ENCODE results near the gene ZNF32. TPM values are rescaled to one million over a fixed set of nuclear protein-coding genes. Genes with fewer than 3 reads are reported as not detected.

ZNF32 gene
- total and polyA plus RNA-seq, 2 of the 4 experiments (the other 2 are of a cell fraction), result 30.1 to 31.2 TPM

GRCh38 chr10:43607199-43607573 is 41.5 kb downstream of the ZNF32 start:
- WGBS, 2 experiments (ENCODE audit: extremely low coverage in 2 of 2, insufficient read length in 1 of 2), result 91% methylated on average over 8 of the region's 10 CpGs; no CpG with 5 or more reads in 1 of the 2 experiments
- Histone ChIP-seq H2AK5ac (ENCODE audit: low read depth, low read length) (no peak overlapping the region), H2BK120ac (ENCODE audit: low read depth, low read length) (no peak overlapping the region), H4K8ac (ENCODE audit: low read depth in 2 of 2, low read length in 2 of 2) (peak overlapping the region; percentile 52 to 86; a peak in 3 of 4 replicates), H3K56ac (ENCODE audit: extremely low read depth, insufficient read depth, low read length) (no peak overlapping the region), H2BK20ac (ENCODE audit: low read depth, low read length) (no peak overlapping the region), H2BK5ac (ENCODE audit: low read depth, low read length, poor library complexity, severe bottlenecking) (no peak overlapping the region), H2BK15ac (ENCODE audit: low read depth, low read length) (no peak overlapping the region), H3K9me3 (ENCODE audit: control insufficient read depth, insufficient read depth, low read length) (no peaks in the 10 kb centered on the region), H4K91ac (ENCODE audit: insufficient read depth, low read depth, low read length) (no peak overlapping the region), H3K4me3 (ENCODE audit: insufficient read depth, low read depth, low read length) (no peak overlapping the region), H3K27ac (ENCODE audit: insufficient read depth, low read length) (no peak overlapping the region), H3K27me3 (ENCODE audit: control insufficient read depth, insufficient read depth, low read length) (0 out of 2 replicates have a peak, but pooled peaks cover 3% of the 10 kb centered on the region), H2AK9ac (replicated peaks; ENCODE audit: low read depth, low read length, poor library complexity) (peak overlapping the region; percentile 71), H3K4ac (ENCODE audit: low read depth, low read length) (no peak overlapping the region), H4K5ac (ENCODE audit: low read depth, low read length) (no peak overlapping the region), H3K18ac (ENCODE audit: low read depth, low read length) (no peak overlapping the region), H3K9ac (ENCODE audit: low read depth, low read length) (no peak overlapping the region), H3K9me1 (ENCODE audit: insufficient read depth, low read length) (peaks cover 3% of the 10 kb centered on the region), H3K4me2 (ENCODE audit: low read depth, low read length) (peak overlapping the region; percentile 81), H3K23ac (ENCODE audit: low read depth, low read length) (no peak overlapping the region), H3K14ac (replicated peaks; ENCODE audit: low read depth, low read length) (0 out of 2 replicates have a peak overlapping the region, but pooled peaks have one; percentile 40), H3K79me1 (ENCODE audit: low read depth in 1 of 2, low read length in 2 of 2) (0 out of 4 replicates have a peak, but pooled peaks cover 0 to 3% of the 10 kb centered on the region in 2 experiments), H2AFZ (replicated peaks; ENCODE audit: low read length, poor library complexity) (peak overlapping the region; percentile 99), H3K36me3 (ENCODE audit: control insufficient read depth, insufficient read depth, low read length) (peaks cover 1% of the 10 kb centered on the region; the same call in 1 of the 2 replicates), H4K20me1 (ENCODE audit: insufficient read depth, low read length) (no peaks in the 10 kb centered on the region), H3K4me1 (ENCODE audit: control insufficient read depth, insufficient read depth, low read length) (peaks cover 2% of the 10 kb centered on the region; the same call in 1 of the 2 replicates)
- CTCF ChIA-PET, result no interaction called here
- intact Hi-C loops (cut with micrococcal nuclease) (no loop called here), dilution Hi-C loops (cut with HindIII; ENCODE audit: low sequenced_read_pairs, unreplicated experiment) (no loop called here), in situ Hi-C loops (cut with MboI; ENCODE audit: low sequenced_read_pairs) (no loop called here)
- ATAC-seq (ENCODE audit: low read depth) (no peak), DNase-seq (no peak)
- POLR2A ChIA-PET (ENCODE audit: unreplicated experiment), result no interaction called here
- TF ChIP-seq BHLHE40 (IDR thresholded peaks at IDR 0.05; ENCODE audit: low read depth, low read length) (no peak), CEBPB (IDR thresholded peaks at IDR 0.05; ENCODE audit: low read depth, low read length) (no peak), NFE2L2 (IDR thresholded peaks at IDR 0.05; ENCODE audit: low read depth, low read length) (no peak), SMC3 (IDR thresholded peaks at IDR 0.05; ENCODE audit: low read depth, low read length) (no peak), FOS (IDR thresholded peaks at IDR 0.05; ENCODE audit: low read depth, low read length) (no peak), RCOR1 (IDR thresholded peaks at IDR 0.05; ENCODE audit: insufficient replicate concordance, low read length) (no peak), POLR2A (IDR thresholded peaks at IDR 0.05; ENCODE audit: low read depth, low read length) (no peak), ELK1 (IDR thresholded peaks at IDR 0.05; ENCODE audit: borderline replicate concordance, low read depth, low read length) (no peak)
- no TSS peak for BruUV-seq (replicated peaks)
